ENCODE measurements around the gene SMYD5. TPM values are rescaled to one million over a fixed set of nuclear protein-coding genes. Genes with fewer than 3 reads are reported as not detected.

Gene SMYD5
- total and polyA plus RNA-seq, 8 donors: 12.1 to 46.2 (median 34.0) TPM

DNA sequence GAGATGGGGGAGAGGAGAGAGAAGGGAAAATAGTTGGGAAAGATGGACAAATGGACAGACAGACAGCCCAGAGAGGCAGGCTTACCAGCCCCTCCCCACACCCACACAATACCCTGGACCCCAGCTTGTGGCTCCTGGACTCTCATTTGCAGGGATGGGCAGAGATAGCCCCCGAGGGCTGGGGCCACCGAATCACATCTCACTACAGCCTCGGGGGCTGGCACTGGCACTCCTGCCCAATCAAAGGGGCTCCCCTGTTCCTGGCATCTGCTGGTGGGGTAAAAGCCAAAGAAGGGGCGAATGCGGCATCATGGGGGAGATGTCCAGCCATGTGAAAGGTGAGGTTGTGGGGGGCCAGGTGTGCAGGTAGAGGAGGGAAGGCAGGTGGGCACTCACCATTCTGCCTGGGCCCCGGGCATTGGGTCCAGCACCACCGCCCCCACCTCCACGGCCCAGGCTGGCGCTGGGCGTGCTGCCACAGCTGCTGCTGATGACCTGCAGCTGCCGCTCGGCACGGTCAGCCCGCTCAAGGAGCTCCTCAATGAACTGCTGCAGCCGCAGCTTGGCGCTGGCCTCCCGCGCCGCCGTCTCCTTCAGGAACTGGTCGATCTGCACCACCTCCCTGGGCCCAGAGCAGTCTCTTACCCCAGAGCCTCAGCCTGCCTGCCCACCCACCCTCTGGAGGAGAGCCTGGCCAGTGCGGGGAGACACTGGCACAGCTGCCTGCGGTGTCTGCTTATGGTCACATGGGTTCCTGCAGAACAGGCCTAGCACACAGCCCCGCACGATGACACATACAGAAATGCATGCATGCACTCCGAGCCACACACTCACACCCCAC is 52.2 kb downstream of the SMYD5 start:
- H3K4me3 ChIP-seq: no peak overlapping the region
- H3K4me1 ChIP-seq: peaks cover 0 to 5% of the 10 kb centered on the region in 2 donors
- H3K9me3 ChIP-seq: no peaks in the 10 kb centered on the region
- DNase-seq (peak in 1 of 4 donors; percentile 68), ATAC-seq (no peak)
- intact Hi-C loops (cut with DNase I): no loop called here
- H3K27me3 ChIP-seq: peaks cover 20 to 60% of the 10 kb centered on the region in 2 donors
- TF ChIP-seq CTCF (IDR thresholded peaks at IDR 0.05): no peak
- H3K27ac ChIP-seq: no peak overlapping the region
- H3K36me3 ChIP-seq: no peaks in the 10 kb centered on the region

DNA sequence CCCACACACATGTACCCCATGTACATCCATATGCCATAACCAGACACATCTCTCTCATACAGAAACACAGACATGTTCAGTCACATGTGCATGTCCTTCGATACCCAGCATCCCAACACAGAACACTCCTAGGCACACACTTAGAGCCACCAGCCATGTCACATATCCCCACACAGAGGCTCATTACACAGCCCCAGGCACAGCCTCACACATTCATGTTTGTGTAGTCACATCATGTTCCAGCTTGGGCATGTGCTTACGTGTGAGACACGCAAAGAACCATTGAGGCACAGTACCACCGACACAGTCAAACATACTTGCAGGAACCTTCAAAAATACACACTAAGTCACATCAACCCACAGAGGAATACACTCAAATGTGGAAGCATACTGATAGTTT is 53.0 kb downstream of the SMYD5 start:
- H3K9me3 ChIP-seq: no peaks in the 10 kb centered on the region
- no peak overlapping the region for H3K27ac ChIP-seq
- ATAC-seq (no peak), DNase-seq (no peak)
- no peak for TF ChIP-seq CTCF (IDR thresholded peaks at IDR 0.05)
- peaks cover 20 to 60% of the 10 kb centered on the region in 2 donors for H3K27me3 ChIP-seq
- peaks cover 0 to 5% of the 10 kb centered on the region in 2 donors for H3K4me1 ChIP-seq
- intact Hi-C loops (cut with DNase I): no loop called here
- H3K4me3 ChIP-seq: no peak overlapping the region
- no peaks in the 10 kb centered on the region for H3K36me3 ChIP-seq

DNA sequence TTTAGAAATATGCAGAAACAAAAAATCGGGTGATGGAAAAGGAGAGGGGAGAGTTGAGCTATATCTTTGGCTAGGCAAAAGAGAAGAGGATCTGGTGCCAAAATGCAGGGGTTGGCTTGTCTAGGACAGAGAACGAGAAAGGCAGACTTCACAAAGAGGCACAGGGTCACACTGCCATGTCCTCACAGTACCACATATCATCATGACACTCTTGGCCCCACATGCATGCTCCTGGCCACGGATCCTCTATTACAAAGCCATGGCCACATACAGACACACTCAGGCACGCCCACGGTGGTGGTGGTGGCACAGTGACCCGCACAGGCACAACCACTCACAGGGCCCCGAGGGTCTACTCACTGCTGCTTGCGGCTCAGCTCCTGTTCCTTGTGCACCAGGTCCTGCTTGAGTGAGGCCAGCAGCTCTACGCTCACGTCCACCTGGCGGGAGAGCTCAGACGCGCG is 54.4 kb downstream of the SMYD5 start:
- peaks cover 0 to 5% of the 10 kb centered on the region in 2 donors for H3K4me1 ChIP-seq
- peaks cover 20 to 60% of the 10 kb centered on the region in 2 donors for H3K27me3 ChIP-seq
- no peak overlapping the region for H3K27ac ChIP-seq
- intact Hi-C loops (cut with DNase I): no loop called here
- H3K36me3 ChIP-seq: no peaks in the 10 kb centered on the region
- ATAC-seq: no peak
- H3K9me3 ChIP-seq: no peaks in the 10 kb centered on the region
- TF ChIP-seq CTCF (IDR thresholded peaks at IDR 0.05): no peak
- peak in 1 of 4 donors; percentile 50 for DNase-seq
- no peak overlapping the region for H3K4me3 ChIP-seq

- H3K4me1 ChIP-seq: peaks cover 0 to 5% of the 10 kb centered on the region in 2 donors
- intact Hi-C loops (cut with DNase I): no loop called here
- peak in 2 of 4 donors; percentile 21 to 83 for DNase-seq
- no peaks in the 10 kb centered on the region for H3K36me3 ChIP-seq
- H3K4me3 ChIP-seq: peak overlapping the region in 1 of 2 donors; percentile 11
- peak; percentile 65 for ATAC-seq
- H3K27me3 ChIP-seq: peaks cover 20 to 60% of the 10 kb centered on the region in 2 donors
- no peak overlapping the region for H3K27ac ChIP-seq
- no peaks in the 10 kb centered on the region for H3K9me3 ChIP-seq
- no peak for TF ChIP-seq CTCF (IDR thresholded peaks at IDR 0.05)
Measured at GRCh38 chr2:73268830-73269685, 55.0 kb downstream of the SMYD5 start.
